HepG2 (cell line): ENCODE results near the gene TMEM184B. TPM values are rescaled to one million over a fixed set of nuclear protein-coding genes. Genes with fewer than 3 reads are reported as not detected.

Experiments used
- ATM ChIP-seq: fragments of 450-650 bp; IDR thresholded peaks from 2 replicates; pipeline ENCODE4 v1.7.1; 2017; ENCODE audit warnings: mild to moderate bottlenecking, borderline replicate concordance
- ELF1 ChIP-seq: sonication (generic); formaldehyde crosslinking; IDR thresholded peaks from 2 replicates; pipeline ENCODE4 v1.4.0; 2020; ENCODE audit warnings: missing genetic modification reagents
- ERF ChIP-seq: IDR thresholded peaks from 2 replicates; pipeline ENCODE4 v1.6.1; 2018; ENCODE audit warnings: missing biosample characterization, missing genetic modification reagents
- HNRNPL ChIP-seq: fragments of 200-400 bp; formaldehyde crosslinking; IDR thresholded peaks from 2 replicates; pipeline ENCODE4 v1.6.1; 2017; ENCODE audit warnings: mild to moderate bottlenecking, low read depth, low read length
- HNRNPUL1 ChIP-seq: fragments of 200-400 bp; formaldehyde crosslinking; IDR thresholded peaks from 2 replicates; pipeline ENCODE4 v1.6.1; 2017; ENCODE audit warnings: low read depth, mild to moderate bottlenecking, low read length, moderate library complexity
- KMT2A ChIP-seq: sonication (generic); formaldehyde crosslinking; IDR thresholded peaks from 2 replicates; pipeline ENCODE4 v1.4.0; 2020; ENCODE audit warnings: missing genetic modification reagents
- POLR2A ChIP-seq, 2 experiments: IDR thresholded peaks; 2 replicates each; pipeline ENCODE4 v1.6.1; 2011; ENCODE audit warnings: low read depth in 2 of 2, low read length in 2 of 2, mild to moderate bottlenecking in 1 of 2, moderate library complexity in 1 of 2; ENCODE audit not compliant: insufficient read depth in 1 of 2
- PRMT3 ChIP-seq: sonication (generic); formaldehyde crosslinking; IDR thresholded peaks from 2 replicates; pipeline ENCODE4 v1.8.1; 2022; ENCODE audit warnings: low read depth, mild to moderate bottlenecking, moderate library complexity, missing genetic modification reagents, borderline replicate concordance
- RBM39 ChIP-seq: fragments of 200-400 bp; formaldehyde crosslinking; IDR thresholded peaks from one replicate; pipeline ENCODE4 v1.6.1; 2018; ENCODE audit warnings: antibody characterized with exemption, mild to moderate bottlenecking, low read depth, low read length; ENCODE audit not compliant: poor library complexity, severe bottlenecking
- RFX3 ChIP-seq: IDR thresholded peaks from 2 replicates; pipeline ENCODE4 v1.6.1; 2016; ENCODE audit warnings: missing biosample characterization, missing genetic modification reagents
- STAG1 ChIP-seq: sonication (generic); formaldehyde crosslinking; IDR thresholded peaks from 2 replicates; pipeline ENCODE4 v1.4.0; 2020; ENCODE audit warnings: missing genetic modification reagents
- SYNCRIP ChIP-seq: fragments of 200-400 bp; formaldehyde crosslinking; IDR thresholded peaks from 2 replicates; pipeline ENCODE4 v1.6.1; 2018; ENCODE audit warnings: mild to moderate bottlenecking, low read depth, low read length; ENCODE audit not compliant: insufficient read depth
- TRIM24 ChIP-seq: sonication (generic); formaldehyde crosslinking; IDR thresholded peaks from 2 replicates; pipeline ENCODE4 v1.8.0; 2022; ENCODE audit warnings: mild to moderate bottlenecking, missing genetic modification reagents
- ZBTB20 ChIP-seq: sonication (generic); formaldehyde crosslinking; IDR thresholded peaks from 2 replicates; pipeline ENCODE4 v1.8.1; 2023; ENCODE audit warnings: missing genetic modification reagents, low read depth, mild to moderate bottlenecking, borderline replicate concordance
- ZBTB38 ChIP-seq: sonication (generic); formaldehyde crosslinking; IDR thresholded peaks from 2 replicates; pipeline ENCODE4 v1.5.1; 2020; ENCODE audit warnings: mild to moderate bottlenecking, missing genetic modification reagents
- ZFP36 ChIP-seq: fragments of 150-350 bp; IDR thresholded peaks from 2 replicates; pipeline ENCODE4 v1.6.1; 2018; ENCODE audit warnings: borderline replicate concordance, low read length, low read depth; ENCODE audit not compliant: partially characterized antibody
- ZNF160 ChIP-seq: sonication (generic); formaldehyde crosslinking; IDR thresholded peaks from 2 replicates; pipeline ENCODE4 v1.8.0; 2022; ENCODE audit warnings: mild to moderate bottlenecking, inconsistent platforms, missing genetic modification reagents
- ZSCAN12 ChIP-seq: sonication (generic); formaldehyde crosslinking; IDR thresholded peaks from 2 replicates; pipeline ENCODE4 v1.9.0; 2021; ENCODE audit warnings: mild to moderate bottlenecking, missing genetic modification reagents
- polyA plus RNA-seq, 8 experiments: library from polyadenylated mRNA; depleted of rRNA in 3 of 8; stranded (reverse) in 7 of 8; unstranded in 1 of 8; fragments of >200 nt; fragmentation: Illumina TruSeq in 4 of 8; extraction: Trizol in 4 of 8; gene quantifications; 2 replicates each; pipeline versions ENCODE4 v1.2.1 to v1.2.3, GENCODE V29; 2011 to 2016; ENCODE audit warnings: low read depth in 4 of 8, missing spikeins in 1 of 8, mixed read lengths in 1 of 8; ENCODE audit not compliant: insufficient read depth in 1 of 8
- total RNA-seq, 5 experiments: library from RNA; depleted of rRNA; stranded (reverse); fragments of >200 nt; fragmentation: Illumina TruSeq; extraction: Trizol; gene quantifications; 2 replicates each; pipeline ENCODE4 v1.2.3, GENCODE V29; 2016; ENCODE audit warnings: low read depth in 1 of 5
- TF ChIP-seq, protein P1 (sequence below): sonication (generic); formaldehyde crosslinking; IDR thresholded peaks from 2 replicates; pipeline ENCODE4 v1.5.1; 2020; ENCODE audit warnings: mild to moderate bottlenecking, missing genetic modification reagents
- TF ChIP-seq, protein P2 (sequence below): IDR thresholded peaks from 2 replicates; pipeline ENCODE4 v1.6.1; 2016; ENCODE audit warnings: low read depth, borderline replicate concordance
- TF ChIP-seq, protein P3 (sequence below): sonication (generic); formaldehyde crosslinking; IDR thresholded peaks from 2 replicates; pipeline ENCODE4 v1.5.0; 2020; ENCODE audit warnings: missing genetic modification reagents
- TF ChIP-seq, protein P4 (sequence below): sonication (generic); IDR thresholded peaks from 2 replicates; pipeline ENCODE4 v1.6.1; 2016; ENCODE audit warnings: low read depth, borderline replicate concordance

The TMEM184B gene
- total and polyA plus RNA-seq, 2 of the 13 experiments (the other 11 are each of a cell fraction or from before 2014, with no cell fraction given) = 15.9 to 16.0 TPM

DNA sequence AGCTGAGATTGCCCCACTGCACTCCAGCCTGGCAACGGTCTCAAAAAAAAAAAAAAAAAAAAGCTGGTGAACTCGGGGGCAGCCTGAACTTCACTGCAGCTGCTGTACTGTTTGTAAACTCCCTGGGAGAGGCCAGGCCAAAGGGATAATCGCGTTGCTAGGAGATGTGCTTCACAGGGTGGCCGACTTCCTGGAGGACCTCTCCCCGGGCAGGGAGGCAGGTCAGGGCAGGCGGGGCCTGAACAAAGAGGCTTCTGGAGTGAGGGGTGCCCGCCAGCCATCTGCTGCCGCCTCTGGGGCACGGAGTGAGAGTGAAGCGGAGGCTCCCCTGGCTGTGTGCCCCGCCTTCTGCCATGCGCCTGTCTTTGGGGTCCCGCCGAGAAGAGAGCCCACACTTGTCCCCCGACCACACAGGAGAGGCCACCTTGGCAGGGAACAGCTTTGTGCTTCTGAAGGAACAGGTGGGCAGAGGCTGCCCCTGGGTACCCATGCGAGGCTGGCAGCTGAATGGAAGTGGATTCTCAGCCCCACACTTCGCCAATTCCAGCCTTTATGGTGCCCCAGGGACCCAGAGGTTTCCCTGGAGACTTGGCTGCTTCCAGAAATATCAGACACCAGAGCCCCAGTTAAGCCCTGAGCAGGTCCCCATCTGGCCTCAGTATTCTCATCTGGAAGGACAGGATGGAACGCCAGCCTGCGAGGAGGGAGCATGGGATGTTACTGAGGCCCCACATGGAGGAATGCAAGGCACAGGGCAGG is 29.6 kb downstream of the TMEM184B start (continued):
- no peak for TF ChIP-seq KMT2A (CRISPR knock-in tag)
- TF ChIP-seq HNRNPUL1 = no peak
- TF ChIP-seq, protein P1, sequence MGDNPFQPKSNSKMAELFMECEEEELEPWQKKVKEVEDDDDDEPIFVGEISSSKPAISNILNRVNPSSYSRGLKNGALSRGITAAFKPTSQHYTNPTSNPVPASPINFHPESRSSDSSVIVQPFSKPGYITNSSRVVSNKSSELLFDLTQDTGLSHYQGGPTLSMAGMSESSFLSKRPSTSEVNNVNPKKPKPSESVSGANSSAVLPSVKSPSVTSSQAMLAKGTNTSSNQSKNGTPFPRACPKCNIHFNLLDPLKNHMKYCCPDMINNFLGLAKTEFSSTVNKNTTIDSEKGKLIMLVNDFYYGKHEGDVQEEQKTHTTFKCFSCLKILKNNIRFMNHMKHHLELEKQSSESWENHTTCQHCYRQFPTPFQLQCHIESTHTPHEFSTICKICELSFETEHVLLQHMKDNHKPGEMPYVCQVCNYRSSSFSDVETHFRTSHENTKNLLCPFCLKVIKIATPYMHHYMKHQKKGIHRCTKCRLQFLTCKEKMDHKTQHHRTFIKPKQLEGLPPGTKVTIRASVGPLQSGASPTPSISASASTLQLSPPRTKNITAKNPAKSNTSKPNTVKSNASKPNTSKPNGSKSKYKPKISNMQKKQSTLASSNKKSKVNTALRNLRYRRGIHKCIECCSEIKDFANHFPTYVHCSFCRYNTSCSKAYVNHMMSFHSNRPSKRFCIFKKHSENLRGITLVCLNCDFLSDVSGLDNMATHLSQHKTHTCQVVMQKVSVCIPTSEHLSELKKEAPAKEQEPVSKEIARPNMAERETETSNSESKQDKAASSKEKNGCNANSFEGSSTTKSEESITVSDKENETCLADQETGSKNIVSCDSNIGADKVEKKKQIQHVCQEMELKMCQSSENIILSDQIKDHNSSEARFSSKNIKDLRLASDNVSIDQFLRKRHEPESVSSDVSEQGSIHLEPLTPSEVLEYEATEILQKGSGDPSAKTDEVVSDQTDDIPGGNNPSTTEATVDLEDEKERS (CRISPR knock-in tag) = no peak
- no peak for TF ChIP-seq ERF (CRISPR knock-in tag)
- TF ChIP-seq SYNCRIP = no peak
- 0 out of 2 replicates have a peak, but pooled peaks have one; percentile 33 for TF ChIP-seq ELF1
- peak; percentile 89 for TF ChIP-seq HNRNPL
- TF ChIP-seq, protein P2, sequence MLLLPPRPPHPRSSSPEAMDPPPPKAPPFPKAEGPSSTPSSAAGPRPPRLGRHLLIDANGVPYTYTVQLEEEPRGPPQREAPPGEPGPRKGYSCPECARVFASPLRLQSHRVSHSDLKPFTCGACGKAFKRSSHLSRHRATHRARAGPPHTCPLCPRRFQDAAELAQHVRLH (CRISPR knock-in tag) = no peak
- peak; percentile 42; the same call in 1 of the 2 replicates for TF ChIP-seq ZBTB38 (CRISPR knock-in tag)
- TF ChIP-seq TRIM24 (CRISPR knock-in tag) = no peak
- TF ChIP-seq, protein P3, sequence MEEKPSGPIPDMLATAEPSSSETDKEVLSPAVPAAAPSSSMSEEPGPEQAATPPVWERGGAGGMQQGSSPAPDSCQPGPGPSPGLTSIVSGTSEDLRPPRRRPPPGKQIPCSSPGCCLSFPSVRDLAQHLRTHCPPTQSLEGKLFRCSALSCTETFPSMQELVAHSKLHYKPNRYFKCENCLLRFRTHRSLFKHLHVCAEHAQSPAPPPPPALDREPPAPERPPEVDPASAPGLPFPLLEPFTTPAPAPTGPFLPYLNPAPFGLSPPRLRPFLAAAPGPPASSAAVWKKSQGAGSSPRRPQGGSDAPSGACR (CRISPR knock-in tag) = no peak
- no peak for TF ChIP-seq STAG1 (CRISPR knock-in tag)
- TF ChIP-seq PRMT3 (CRISPR knock-in tag) = no peak
- TF ChIP-seq ZFP36 = no peak
- TF ChIP-seq, protein P4, sequence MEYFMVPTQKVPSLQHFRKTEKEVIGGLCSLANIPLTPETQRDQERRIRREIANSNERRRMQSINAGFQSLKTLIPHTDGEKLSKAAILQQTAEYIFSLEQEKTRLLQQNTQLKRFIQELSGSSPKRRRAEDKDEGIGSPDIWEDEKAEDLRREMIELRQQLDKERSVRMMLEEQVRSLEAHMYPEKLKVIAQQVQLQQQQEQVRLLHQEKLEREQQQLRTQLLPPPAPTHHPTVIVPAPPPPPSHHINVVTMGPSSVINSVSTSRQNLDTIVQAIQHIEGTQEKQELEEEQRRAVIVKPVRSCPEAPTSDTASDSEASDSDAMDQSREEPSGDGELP = peak; percentile 19; the same call in 1 of the 2 replicates
- no peak for TF ChIP-seq ZBTB20 (CRISPR knock-in tag)
- no peak for TF ChIP-seq RBM39
- TF ChIP-seq ZNF160 (CRISPR knock-in tag) = no peak
- no peak for TF ChIP-seq ATM
- TF ChIP-seq RFX3 = 0 out of 2 replicates have a peak, but pooled peaks have one; percentile 38
- no peak for TF ChIP-seq POLR2A (IDR thresholded peaks at IDR 0.05; ENCODE audit: insufficient read depth in 1 of 2, low read depth in 2 of 2, low read length in 2 of 2)
- no peak for TF ChIP-seq ZSCAN12 (CRISPR knock-in tag)
